Endothelial cell of umbilical vein (primary cell): ENCODE measurements around the gene UTS2B. TPM values are rescaled to one million over a fixed set of nuclear protein-coding genes. Genes with fewer than 3 reads are reported as not detected.

ENCODE experiments used
- BruUV-seq: library from RNA; stranded (reverse); fragments of 400-500 nt; replicated peaks from 2 replicates; lab custom pipeline; 2021; lab: Mats Ljungman, UMichigan
- CTCF ChIA-PET: fragments of 300-600, 350-600 bp; sonication (Branson Sonifier 250); formaldehyde crosslinking; loops from one replicate; lab custom pipeline; 2021; ENCODE audit warnings: antibody characterized with exemption, inconsistent platforms; lab: Charles Lee
- POLR2A ChIA-PET: fragments of 300-600, 350-600 bp; sonication (Branson Sonifier 250); formaldehyde crosslinking; loops from one replicate; lab custom pipeline; 2021; ENCODE audit warnings: antibody characterized with exemption, inconsistent platforms; lab: Charles Lee
- DNase-seq: peaks from one replicate; pipeline ENCODE4 v3.0.0-alpha.2; 2011; ENCODE audit warnings: low read depth, low spot score
- FAIRE-seq: peaks from 2 replicates; lab custom pipeline; 2011; peaks lifted over from hg19 to GRCh38; lab: Jason Lieb, UNC
- H2AFZ ChIP-seq: 2 replicates; pipeline ENCODE4 v1.6.0; 2012; ENCODE audit warnings: low read depth, low read length, control low read depth, inconsistent platforms
- H3K27ac ChIP-seq: 2 replicates; pipeline ENCODE4 v1.5.1; 2011; ENCODE audit warnings: low read depth, mild to moderate bottlenecking, control low read depth, low read length, moderate library complexity; ENCODE audit not compliant: insufficient read depth
- H3K27me3 ChIP-seq, 2 experiments: 2 replicates each; pipeline versions ENCODE4 v1.6.0 to v1.6.1; 2011; ENCODE audit warnings: low read length in 2 of 2, mixed read lengths in 1 of 2; ENCODE audit not compliant: control insufficient read depth in 2 of 2, insufficient read depth in 2 of 2
- H3K36me3 ChIP-seq, 2 experiments: 2 replicates in 1 of 2; 3 replicates in 1 of 2; pipeline ENCODE4 v1.5.1; 2011; ENCODE audit warnings: low read length in 2 of 2, mild to moderate bottlenecking in 1 of 2, moderate library complexity in 1 of 2; ENCODE audit not compliant: control insufficient read depth in 2 of 2, insufficient read depth in 2 of 2; ENCODE audit errors: extremely low read depth in 1 of 2
- H3K4me1 ChIP-seq: 3 replicates; pipeline ENCODE4 v1.5.1; 2011; ENCODE audit warnings: mild to moderate bottlenecking, low read length; ENCODE audit not compliant: control insufficient read depth, insufficient read depth; ENCODE audit errors: extremely low read depth
- H3K4me2 ChIP-seq: 2 replicates; pipeline ENCODE4 v1.6.1; 2011; ENCODE audit warnings: low read length, control low read depth, mixed read lengths; ENCODE audit not compliant: insufficient read depth
- H3K4me3 ChIP-seq, 3 experiments: fragments of 200-600 bp in 1 of 3; sonication (generic), shearing (Covaris generic) in 1 of 3; replicated peaks in 1 of 3; 2 replicates each; pipeline ENCODE4 v1.5.1; 2011 to 2016; ENCODE audit warnings: control low read depth in 3 of 3, low read length in 3 of 3, mild to moderate bottlenecking in 2 of 3, inconsistent platforms in 1 of 3, low read depth in 1 of 3, moderate library complexity in 1 of 3; ENCODE audit not compliant: insufficient read depth in 1 of 3
- H3K79me2 ChIP-seq: 2 replicates; pipeline ENCODE4 v1.6.0; 2012; ENCODE audit warnings: low read length, inconsistent platforms; ENCODE audit not compliant: control insufficient read depth, insufficient read depth
- H3K9ac ChIP-seq: replicated peaks from 2 replicates; pipeline ENCODE3; 2011; ENCODE audit warnings: low read length, control low read depth; ENCODE audit not compliant: insufficient read depth; ENCODE audit errors: extremely low read depth
- H3K9me1 ChIP-seq: replicated peaks from 3 replicates; pipeline ENCODE4 v1.6.0; 2011; ENCODE audit warnings: mild to moderate bottlenecking, low read length; ENCODE audit not compliant: control insufficient read depth, insufficient read depth; ENCODE audit errors: extremely low read depth
- H3K9me3 ChIP-seq: replicated peaks from 2 replicates; pipeline ENCODE4 v1.5.1; 2012; ENCODE audit warnings: low read length, inconsistent platforms; ENCODE audit not compliant: control insufficient read depth, insufficient read depth
- H4K20me1 ChIP-seq: replicated peaks from 2 replicates; pipeline ENCODE3; 2011; ENCODE audit warnings: mild to moderate bottlenecking, low read length; ENCODE audit not compliant: control insufficient read depth, insufficient read depth; ENCODE audit errors: extremely low read depth
- FOS ChIP-seq: IDR thresholded peaks from 2 replicates; pipeline ENCODE4 v1.6.1; 2011; ENCODE audit warnings: mild to moderate bottlenecking, low read length, moderate library complexity, borderline replicate concordance; ENCODE audit not compliant: insufficient read depth
- GATA2 ChIP-seq: IDR thresholded peaks from 2 replicates; pipeline ENCODE4 v1.7.0; 2011; ENCODE audit warnings: low read depth, mild to moderate bottlenecking, moderate library complexity, mixed read lengths, low read length; ENCODE audit not compliant: insufficient read length, insufficient read depth
- JUN ChIP-seq: IDR thresholded peaks from 2 replicates; pipeline ENCODE4 v1.6.1; 2011; ENCODE audit warnings: borderline replicate concordance, low read depth; ENCODE audit not compliant: insufficient read length, insufficient read depth
- dilution Hi-C: fragments of 300-500 bp; cut with MboI; formaldehyde crosslinking; loops from one replicate; pipeline ENCODE4 v1.15.0; 2019; ENCODE audit warnings: low sequenced_read_pairs; ENCODE audit not compliant: extremely low pct_ligation_motif_present
- intact Hi-C: fragments of 100-400 bp; cut with micrococcal nuclease; formaldehyde crosslinking; loops from one replicate; pipeline ENCODE4 v1.10.0; 2022
- polyA plus RNA-seq, 4 experiments: library from polyadenylated mRNA; depleted of rRNA in 3 of 4; stranded (reverse) in 3 of 4; unstranded in 1 of 4; fragments of >200 nt; gene quantifications; 2 replicates each; pipeline versions ENCODE4 v1.2.1 to v1.2.3, GENCODE V29; 2011 to 2012; ENCODE audit warnings: missing spikeins in 1 of 4
- total RNA-seq: library from RNA; stranded (reverse); gene quantifications from 2 replicates; pipeline ENCODE4 v1.2.3, GENCODE V29; 2021
- TF ChIP-seq, protein P1 (sequence below), 2 donors: IDR thresholded peaks; 1 replicate in 1 of 2; 2 replicates in 1 of 2; pipeline ENCODE4 v1.5.1; 2011; ENCODE audit warnings: low read length in 2 of 2, mild to moderate bottlenecking in 2 of 2, moderate library complexity in 2 of 2, control low read depth in 1 of 2, inconsistent platforms in 1 of 2, low read depth in 1 of 2; ENCODE audit not compliant: insufficient read depth in 1 of 2; ENCODE audit errors: extremely low read depth in 1 of 2

The UTS2B gene
- total and polyA plus RNA-seq, 2 donors (not counting 3 experiments of a cell fraction or from before 2014, with no cell fraction given) = 0.21 to 1.1 TPM

GRCh38 chr3:191350396-191351090 lies 20.2 kb upstream of the UTS2B start:
- TSS peak; percentile 90 for BruUV-seq
- POLR2A ChIA-PET = interaction anchor here (1.1 kb wide), 1 partner anchor 21 kb away, joined by 3 read pairs; the partner anchor contains the start of gene CCDC50

More at GRCh38 chr3:191350396-191351090, 20.2 kb upstream of the UTS2B start:
- peak; percentile 75 for DNase-seq
- Histone ChIP-seq H3K27ac (peak overlapping the region; percentile 73), H3K4me1 (peaks cover 71% of the 10 kb centered on the region), H4K20me1 (no peaks in the 10 kb centered on the region), H3K36me3 (no peaks in the 10 kb centered on the region), H2AFZ (no peak overlapping the region), H3K27me3 (no peaks in the 10 kb centered on the region), H3K4me2 (peak overlapping the region; percentile 86), H3K79me2 (peaks cover 87% of the 10 kb centered on the region), H3K4me3 (peak overlapping the region in 1 of 3 experiments; percentile 39), H3K9ac (peak overlapping the region; percentile 77), H3K9me1 (peaks cover 2% of the 10 kb centered on the region), H3K9me3 (no peaks in the 10 kb centered on the region)
- TF ChIP-seq, protein P1, sequence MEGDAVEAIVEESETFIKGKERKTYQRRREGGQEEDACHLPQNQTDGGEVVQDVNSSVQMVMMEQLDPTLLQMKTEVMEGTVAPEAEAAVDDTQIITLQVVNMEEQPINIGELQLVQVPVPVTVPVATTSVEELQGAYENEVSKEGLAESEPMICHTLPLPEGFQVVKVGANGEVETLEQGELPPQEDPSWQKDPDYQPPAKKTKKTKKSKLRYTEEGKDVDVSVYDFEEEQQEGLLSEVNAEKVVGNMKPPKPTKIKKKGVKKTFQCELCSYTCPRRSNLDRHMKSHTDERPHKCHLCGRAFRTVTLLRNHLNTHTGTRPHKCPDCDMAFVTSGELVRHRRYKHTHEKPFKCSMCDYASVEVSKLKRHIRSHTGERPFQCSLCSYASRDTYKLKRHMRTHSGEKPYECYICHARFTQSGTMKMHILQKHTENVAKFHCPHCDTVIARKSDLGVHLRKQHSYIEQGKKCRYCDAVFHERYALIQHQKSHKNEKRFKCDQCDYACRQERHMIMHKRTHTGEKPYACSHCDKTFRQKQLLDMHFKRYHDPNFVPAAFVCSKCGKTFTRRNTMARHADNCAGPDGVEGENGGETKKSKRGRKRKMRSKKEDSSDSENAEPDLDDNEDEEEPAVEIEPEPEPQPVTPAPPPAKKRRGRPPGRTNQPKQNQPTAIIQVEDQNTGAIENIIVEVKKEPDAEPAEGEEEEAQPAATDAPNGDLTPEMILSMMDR (IDR thresholded peaks at IDR 0.05; ENCODE audit: extremely low read depth in 1 of 2, insufficient read depth in 1 of 2, low read depth in 1 of 2, low read length in 2 of 2) = no peak
- peak; percentile 15 for TF ChIP-seq GATA2
- peak; percentile 72 for TF ChIP-seq JUN
- peak; percentile 55 for TF ChIP-seq FOS
- CTCF ChIA-PET = interaction anchor here (0.7 kb wide), 1 partner anchor 13 kb away, joined by 3 read pairs; no protein-coding TSS in a partner anchor
- FAIRE-seq = no peak
- dilution Hi-C loops = no loop called here
- intact Hi-C loops = loop anchor here (1.0 to 5.0 kb wide), 6 partner anchors 12 to 1537 kb away; no protein-coding TSS in a partner anchor
